ENCODE results near the gene TARS2. TPM values are rescaled to one million over a fixed set of nuclear protein-coding genes. Genes with fewer than 3 reads are reported as not detected.

Gene TARS2
- total and polyA plus RNA-seq, 10 of the 15 experiments (the other 5 are each of a cell fraction or from before 2014, with no cell fraction given), result 11.0 to 51.8 (median 45.2) TPM

DNA sequence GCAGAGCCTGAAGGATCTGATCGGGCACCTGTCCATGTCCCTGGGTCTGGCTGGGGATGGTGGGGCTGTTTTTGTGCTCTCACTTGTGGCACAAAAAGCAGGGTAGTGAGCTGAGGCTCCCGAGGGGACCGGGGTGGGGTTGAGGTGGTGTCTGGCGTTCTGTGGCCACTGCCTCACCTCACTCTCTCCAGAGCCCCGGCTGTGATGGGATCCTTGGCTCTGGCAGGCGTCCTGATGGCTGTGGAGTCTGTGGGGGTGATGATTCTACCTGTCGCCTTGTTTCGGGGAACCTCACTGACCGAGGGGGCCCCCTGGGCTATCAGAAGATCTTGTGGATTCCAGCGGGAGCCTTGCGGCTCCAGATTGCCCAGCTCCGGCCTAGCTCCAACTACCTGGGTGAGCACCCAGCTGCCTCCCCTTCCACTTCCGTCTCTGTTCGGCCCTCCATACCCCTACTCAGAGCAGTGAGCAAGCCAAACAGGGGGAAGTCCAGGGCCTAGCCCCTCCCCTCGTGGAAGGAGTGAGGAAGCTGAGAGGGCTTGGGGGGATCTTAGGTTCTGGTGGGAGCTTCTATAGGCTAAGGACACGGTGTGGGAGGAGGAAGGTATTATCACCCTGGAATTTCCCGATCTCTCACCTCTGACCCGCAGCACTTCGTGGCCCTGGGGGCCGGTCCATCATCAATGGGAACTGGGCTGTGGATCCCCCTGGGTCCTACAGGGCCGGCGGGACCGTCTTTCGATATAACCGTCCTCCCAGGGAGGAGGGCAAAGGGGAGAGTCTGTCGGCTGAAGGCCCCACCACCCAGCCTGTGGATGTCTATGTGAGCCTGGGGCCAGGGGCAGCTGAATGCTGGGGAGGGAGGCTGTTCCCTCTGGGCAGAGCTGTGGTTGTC is 69.0 kb downstream of the TARS2 start:
- H3K27me3 ChIP-seq (replicated peaks in 1 of 2; ENCODE audit: control insufficient read depth in 2 of 2, insufficient read depth in 2 of 2, low read length in 1 of 2), result no peaks in the 10 kb centered on the region; a peak in 1 of 4 replicates
- H3K4me2 ChIP-seq (ENCODE audit: control insufficient read depth, insufficient read depth), result no peak overlapping the region
- FAIRE-seq (no peak), ATAC-seq (no peak), DNase-seq (ENCODE audit: low read depth, low spot score) (no peak)
- no peaks in the 10 kb centered on the region for H3K36me3 ChIP-seq (ENCODE audit: control insufficient read depth in 2 of 2, insufficient read depth in 2 of 2, low read length in 1 of 2)
- ChIA-PET CTCF (interaction anchor here (0.6 kb wide), 1 partner anchor 422 kb away, joined by 3 read pairs; no protein-coding TSS in a partner anchor), POLR2A (no interaction called here), SMC1A (ENCODE audit: uncharacterized antibody, unreplicated experiment) (no interaction called here), RAD21 (ENCODE audit: unreplicated experiment) (no interaction called here)
- H4K20me1 ChIP-seq (ENCODE audit: control insufficient read depth, insufficient read depth), result no peaks in the 10 kb centered on the region
- no TSS peak for BruUV-seq (replicated peaks)
- H3K27ac ChIP-seq (ENCODE audit: control insufficient read depth, insufficient read depth), result no peak overlapping the region
- H3K4me1 ChIP-seq (ENCODE audit: control insufficient read depth, insufficient read depth, low read length), result peaks cover 7% of the 10 kb centered on the region; the same call in 1 of the 2 replicates
- no peak for TF ChIP-seq TAF1 (IDR thresholded peaks at IDR 0.05; ENCODE audit: borderline replicate concordance, low read depth, low read length)
- TF ChIP-seq ZBED1 (IDR thresholded peaks at IDR 0.05; ENCODE audit: borderline replicate concordance), result no peak
- TF ChIP-seq SREBF2 (IDR thresholded peaks at IDR 0.05; ENCODE audit: low read length), result no peak
- TF ChIP-seq NFIC (IDR thresholded peaks at IDR 0.05; ENCODE audit: low read depth, low read length), result no peak
- TF ChIP-seq, protein P1, sequence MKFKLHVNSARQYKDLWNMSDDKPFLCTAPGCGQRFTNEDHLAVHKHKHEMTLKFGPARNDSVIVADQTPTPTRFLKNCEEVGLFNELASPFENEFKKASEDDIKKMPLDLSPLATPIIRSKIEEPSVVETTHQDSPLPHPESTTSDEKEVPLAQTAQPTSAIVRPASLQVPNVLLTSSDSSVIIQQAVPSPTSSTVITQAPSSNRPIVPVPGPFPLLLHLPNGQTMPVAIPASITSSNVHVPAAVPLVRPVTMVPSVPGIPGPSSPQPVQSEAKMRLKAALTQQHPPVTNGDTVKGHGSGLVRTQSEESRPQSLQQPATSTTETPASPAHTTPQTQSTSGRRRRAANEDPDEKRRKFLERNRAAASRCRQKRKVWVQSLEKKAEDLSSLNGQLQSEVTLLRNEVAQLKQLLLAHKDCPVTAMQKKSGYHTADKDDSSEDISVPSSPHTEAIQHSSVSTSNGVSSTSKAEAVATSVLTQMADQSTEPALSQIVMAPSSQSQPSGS (IDR thresholded peaks at IDR 0.05; ENCODE audit: low read length), result no peak
- TF ChIP-seq SIX5 (IDR thresholded peaks at IDR 0.05; ENCODE audit: low read depth, low read length, severe bottlenecking), result no peak
- WGBS (ENCODE audit: insufficient coverage, insufficient replicate concordance, low lambda C conversion rate, missing lambda C conversion rate), result 68% methylated on average over 26 of the region's 26 CpGs
- H3K79me2 ChIP-seq (ENCODE audit: control insufficient read depth, insufficient read depth, low read length), result peaks cover 5% of the 10 kb centered on the region
- no peaks in the 10 kb centered on the region for H3K9me3 ChIP-seq (replicated peaks; ENCODE audit: control insufficient read depth, insufficient read depth, low read length)
- in situ Hi-C loops (cut with MboI), result no loop called here
- H2AFZ ChIP-seq (ENCODE audit: control insufficient read depth, low read depth, low read length), result no peak overlapping the region
- intact Hi-C loops (cut with micrococcal nuclease; ENCODE audit: unreplicated experiment), result no loop called here
- no peak overlapping the region for H3K4me3 ChIP-seq
- no peak overlapping the region for H3K9ac ChIP-seq (ENCODE audit: control insufficient read depth, insufficient read depth, low read length)

Measured in GM12878 (cell line).